ENCODE measurements around the gene MCF2.

The MCF2 gene

GRCh38 chrX:139600105-139600504 is 107.9 kb downstream of the MCF2 start:
- H3K27ac ChIP-seq (ENCODE audit: low read depth, low read length, severe bottlenecking): no peak overlapping the region
- no peaks in the 10 kb centered on the region for H3K36me3 ChIP-seq (ENCODE audit: control insufficient read depth, insufficient read depth, low read length)
- no peaks in the 10 kb centered on the region for H3K4me1 ChIP-seq (ENCODE audit: control insufficient read depth, insufficient read depth, low read length, poor library complexity, severe bottlenecking)
- H3K9me3 ChIP-seq (ENCODE audit: control insufficient read depth, low read length): no peaks in the 10 kb centered on the region
- H3K4me3 ChIP-seq (ENCODE audit: extremely low read depth, insufficient read depth, low read length, poor library complexity, severe bottlenecking): no peak overlapping the region
- no CpG with 5 or more reads among the region's 1 CpG for WGBS, 2 experiments (ENCODE audit: insufficient coverage in 2 of 2)

DNA sequence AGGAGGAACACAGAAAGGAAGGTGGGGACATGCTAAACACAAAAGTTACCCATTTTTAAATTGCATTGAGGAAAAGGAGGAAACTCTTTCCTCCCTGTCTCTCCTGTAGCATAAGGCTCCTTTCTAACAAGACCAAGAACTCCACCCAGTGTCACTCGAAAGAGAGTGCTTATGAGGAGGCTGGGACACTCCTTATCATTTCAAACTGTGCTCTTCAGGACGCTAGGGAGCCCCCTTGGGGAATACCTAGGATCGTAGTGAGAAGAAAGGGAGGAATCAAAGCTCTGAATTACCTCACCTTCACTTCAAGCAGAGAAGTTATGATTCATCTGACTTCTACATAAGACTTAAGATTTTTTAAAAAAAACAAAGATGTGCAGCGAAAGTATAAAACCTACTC is 111.9 kb downstream of the MCF2 start:
- no CpG with 5 or more reads among the region's 4 CpGs for WGBS, 2 experiments (ENCODE audit: insufficient coverage in 2 of 2)
- Histone ChIP-seq H3K4me1 (ENCODE audit: control insufficient read depth, insufficient read depth, low read length, poor library complexity, severe bottlenecking) (no peaks in the 10 kb centered on the region), H3K9me3 (ENCODE audit: control insufficient read depth, low read length) (no peaks in the 10 kb centered on the region), H3K36me3 (ENCODE audit: control insufficient read depth, insufficient read depth, low read length) (no peaks in the 10 kb centered on the region), H3K27ac (ENCODE audit: low read depth, low read length, severe bottlenecking) (no peak overlapping the region), H3K4me3 (ENCODE audit: extremely low read depth, insufficient read depth, low read length, poor library complexity, severe bottlenecking) (no peak overlapping the region)

DNA sequence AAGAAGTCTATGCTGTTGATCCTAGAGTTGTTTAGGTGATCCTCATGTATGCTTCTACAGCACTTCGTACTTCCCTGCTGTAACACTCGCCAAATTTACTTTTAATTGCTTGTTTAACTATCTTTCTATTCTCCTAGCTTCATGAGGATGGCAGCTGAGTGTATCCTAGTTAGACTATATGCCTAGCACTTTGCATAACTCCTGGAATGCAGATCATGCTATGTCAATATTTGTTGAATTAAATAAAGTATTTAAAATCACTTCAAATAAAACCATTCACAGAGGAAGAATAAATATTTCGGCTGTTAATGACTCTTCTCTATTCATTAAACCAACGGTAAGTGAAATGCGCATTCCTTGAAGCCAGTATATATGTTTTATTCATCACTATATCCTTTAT is 122.4 kb downstream of the MCF2 start:
- no peak overlapping the region for H3K27ac ChIP-seq (ENCODE audit: low read depth, low read length, severe bottlenecking)
- no peak overlapping the region for H3K4me3 ChIP-seq (ENCODE audit: extremely low read depth, insufficient read depth, low read length, poor library complexity, severe bottlenecking)
- H3K36me3 ChIP-seq (ENCODE audit: control insufficient read depth, insufficient read depth, low read length): no peaks in the 10 kb centered on the region
- no CpG with 5 or more reads among the region's 5 CpGs for WGBS, 2 experiments (ENCODE audit: insufficient coverage in 2 of 2)
- no peaks in the 10 kb centered on the region for H3K4me1 ChIP-seq (ENCODE audit: control insufficient read depth, insufficient read depth, low read length, poor library complexity, severe bottlenecking)
- no peaks in the 10 kb centered on the region for H3K9me3 ChIP-seq (ENCODE audit: control insufficient read depth, low read length)

GRCh38 chrX:139581068-139581467 is 126.9 kb downstream of the MCF2 start:
- no CpG with 5 or more reads among the region's 4 CpGs for WGBS, 2 experiments (ENCODE audit: insufficient coverage in 2 of 2)
- Histone ChIP-seq H3K27ac (ENCODE audit: low read depth, low read length, severe bottlenecking) (no peak overlapping the region), H3K9me3 (ENCODE audit: control insufficient read depth, low read length) (no peaks in the 10 kb centered on the region), H3K4me3 (ENCODE audit: extremely low read depth, insufficient read depth, low read length, poor library complexity, severe bottlenecking) (no peak overlapping the region), H3K4me1 (ENCODE audit: control insufficient read depth, insufficient read depth, low read length, poor library complexity, severe bottlenecking) (no peaks in the 10 kb centered on the region), H3K36me3 (ENCODE audit: control insufficient read depth, insufficient read depth, low read length) (no peaks in the 10 kb centered on the region)

GRCh38 chrX:139566981-139567380 is 141.0 kb downstream of the MCF2 start:
- no peaks in the 10 kb centered on the region for H3K4me1 ChIP-seq (ENCODE audit: control insufficient read depth, insufficient read depth, low read length, poor library complexity, severe bottlenecking)
- H3K27ac ChIP-seq (ENCODE audit: low read depth, low read length, severe bottlenecking): no peak overlapping the region
- no peaks in the 10 kb centered on the region for H3K9me3 ChIP-seq (ENCODE audit: control insufficient read depth, low read length)
- H3K4me3 ChIP-seq (ENCODE audit: extremely low read depth, insufficient read depth, low read length, poor library complexity, severe bottlenecking): no peak overlapping the region
- no CpG with 5 or more reads among the region's 1 CpG for WGBS, 2 experiments (ENCODE audit: insufficient coverage in 2 of 2)
- H3K36me3 ChIP-seq (ENCODE audit: control insufficient read depth, insufficient read depth, low read length): no peaks in the 10 kb centered on the region

DNA sequence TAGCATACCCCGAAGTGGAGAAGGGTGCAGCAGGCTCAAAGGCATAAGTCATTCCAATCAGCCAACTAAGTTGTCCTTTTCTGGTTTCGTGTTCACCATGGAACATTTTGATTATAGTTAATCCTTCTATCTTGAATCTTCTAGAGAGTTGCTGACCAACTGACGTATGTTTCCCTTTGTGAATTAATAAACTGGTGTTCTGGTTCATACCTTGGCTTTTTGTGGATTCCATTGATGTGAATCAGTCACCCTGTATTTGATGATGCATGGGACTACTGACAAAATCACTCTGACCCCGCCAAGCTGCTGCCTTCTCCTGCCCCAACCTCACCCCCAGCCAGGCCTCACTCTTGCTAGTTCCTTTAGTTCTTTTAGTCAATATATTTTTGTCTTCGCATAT is 144.7 kb downstream of the MCF2 start:
- Histone ChIP-seq H3K9me3 (ENCODE audit: control insufficient read depth, low read length) (no peaks in the 10 kb centered on the region), H3K4me1 (ENCODE audit: control insufficient read depth, insufficient read depth, low read length, poor library complexity, severe bottlenecking) (no peaks in the 10 kb centered on the region), H3K4me3 (ENCODE audit: extremely low read depth, insufficient read depth, low read length, poor library complexity, severe bottlenecking) (no peak overlapping the region), H3K36me3 (ENCODE audit: control insufficient read depth, insufficient read depth, low read length) (no peaks in the 10 kb centered on the region), H3K27ac (ENCODE audit: low read depth, low read length, severe bottlenecking) (no peak overlapping the region)
- WGBS, 2 experiments (ENCODE audit: insufficient coverage in 2 of 2): 100% methylated on average over 1 of the region's 5 CpGs; no CpG with 5 or more reads in 1 of the 2 experiments

DNA sequence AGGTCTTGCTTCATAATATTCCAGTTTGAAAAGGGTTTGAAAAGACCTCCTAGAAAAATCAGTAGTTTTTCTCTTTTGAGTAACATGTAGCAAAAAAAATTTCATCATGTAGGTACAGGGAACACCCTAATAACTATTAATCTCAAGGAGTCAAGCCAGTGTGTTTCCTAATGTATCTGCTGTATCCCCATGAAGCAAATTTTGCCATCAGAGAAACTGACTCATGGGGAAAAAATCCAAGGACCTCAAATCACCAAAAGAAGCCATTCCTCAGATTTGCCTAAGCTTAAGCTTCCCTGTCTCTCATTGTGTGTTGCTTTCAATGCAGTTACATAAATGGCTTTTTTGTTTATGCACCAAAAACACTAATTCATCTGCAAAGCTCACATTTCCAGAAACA is 147.7 kb downstream of the MCF2 start:
- Histone ChIP-seq H3K4me3 (ENCODE audit: extremely low read depth, insufficient read depth, low read length, poor library complexity, severe bottlenecking) (no peak overlapping the region), H3K27ac (ENCODE audit: low read depth, low read length, severe bottlenecking) (no peak overlapping the region), H3K36me3 (ENCODE audit: control insufficient read depth, insufficient read depth, low read length) (no peaks in the 10 kb centered on the region), H3K4me1 (ENCODE audit: control insufficient read depth, insufficient read depth, low read length, poor library complexity, severe bottlenecking) (no peaks in the 10 kb centered on the region), H3K9me3 (ENCODE audit: control insufficient read depth, low read length) (no peaks in the 10 kb centered on the region)

DNA sequence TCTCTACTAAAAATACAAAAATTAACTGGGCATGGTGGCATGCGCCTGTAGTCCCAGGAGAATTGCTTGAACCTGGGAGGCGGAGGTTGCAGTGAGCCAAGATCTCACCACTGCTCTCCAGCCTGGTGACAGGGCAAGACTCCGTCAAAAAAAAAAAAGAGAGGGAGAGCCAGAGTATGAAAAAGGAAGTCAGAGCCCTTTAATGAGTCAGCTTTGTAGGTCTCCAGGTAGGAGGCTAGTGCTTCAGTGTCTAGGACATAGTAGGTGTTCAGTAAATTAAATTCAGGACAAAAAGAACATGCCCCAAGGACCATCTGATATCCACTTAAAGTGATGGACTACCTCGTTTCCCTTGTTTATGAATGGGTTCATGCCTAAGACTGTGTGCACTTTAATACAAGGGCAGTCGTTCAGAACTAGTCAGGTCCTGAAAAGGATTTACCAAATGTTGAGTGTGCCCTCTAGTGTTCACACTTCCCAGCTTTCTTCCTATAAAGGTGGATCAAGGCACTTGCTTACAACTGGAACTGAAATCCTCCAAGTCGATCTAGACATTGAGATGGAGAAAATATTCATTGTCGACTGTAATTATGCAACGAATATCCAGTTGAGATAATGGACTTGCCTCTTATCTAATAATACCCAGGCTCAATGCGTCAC is 148.5 kb downstream of the MCF2 start:
- Histone ChIP-seq H3K4me1 (ENCODE audit: control insufficient read depth, insufficient read depth, low read length, poor library complexity, severe bottlenecking) (no peaks in the 10 kb centered on the region), H3K9me3 (ENCODE audit: control insufficient read depth, low read length) (no peaks in the 10 kb centered on the region), H3K27ac (ENCODE audit: low read depth, low read length, severe bottlenecking) (no peak overlapping the region), H3K4me3 (ENCODE audit: extremely low read depth, insufficient read depth, low read length, poor library complexity, severe bottlenecking) (no peak overlapping the region), H3K36me3 (ENCODE audit: control insufficient read depth, insufficient read depth, low read length) (no peaks in the 10 kb centered on the region)
- no CpG with 5 or more reads among the region's 9 CpGs for WGBS, 2 experiments (ENCODE audit: insufficient coverage in 2 of 2)

GRCh38 chrX:139554991-139555675 is 152.8 kb downstream of the MCF2 start:
- H3K4me3 ChIP-seq (ENCODE audit: extremely low read depth, insufficient read depth, low read length, poor library complexity, severe bottlenecking): no peak overlapping the region
- H3K27ac ChIP-seq (ENCODE audit: low read depth, low read length, severe bottlenecking): no peak overlapping the region
- H3K9me3 ChIP-seq (ENCODE audit: control insufficient read depth, low read length): no peaks in the 10 kb centered on the region
- no peaks in the 10 kb centered on the region for H3K4me1 ChIP-seq (ENCODE audit: control insufficient read depth, insufficient read depth, low read length, poor library complexity, severe bottlenecking)
- 94 to 98% methylated on average over 13 to 14 of the region's 26 CpGs for WGBS, 2 experiments (ENCODE audit: insufficient coverage in 2 of 2)
- no peaks in the 10 kb centered on the region for H3K36me3 ChIP-seq (ENCODE audit: control insufficient read depth, insufficient read depth, low read length)

- Histone ChIP-seq H3K4me1 (ENCODE audit: control insufficient read depth, insufficient read depth, low read length, poor library complexity, severe bottlenecking) (no peaks in the 10 kb centered on the region), H3K27ac (ENCODE audit: low read depth, low read length, severe bottlenecking) (no peak overlapping the region), H3K4me3 (ENCODE audit: extremely low read depth, insufficient read depth, low read length, poor library complexity, severe bottlenecking) (no peak overlapping the region), H3K36me3 (ENCODE audit: control insufficient read depth, insufficient read depth, low read length) (no peaks in the 10 kb centered on the region), H3K9me3 (ENCODE audit: control insufficient read depth, low read length) (no peaks in the 10 kb centered on the region)
Observed at GRCh38 chrX:139554376-139554775, 153.6 kb downstream of the MCF2 start.

DNA sequence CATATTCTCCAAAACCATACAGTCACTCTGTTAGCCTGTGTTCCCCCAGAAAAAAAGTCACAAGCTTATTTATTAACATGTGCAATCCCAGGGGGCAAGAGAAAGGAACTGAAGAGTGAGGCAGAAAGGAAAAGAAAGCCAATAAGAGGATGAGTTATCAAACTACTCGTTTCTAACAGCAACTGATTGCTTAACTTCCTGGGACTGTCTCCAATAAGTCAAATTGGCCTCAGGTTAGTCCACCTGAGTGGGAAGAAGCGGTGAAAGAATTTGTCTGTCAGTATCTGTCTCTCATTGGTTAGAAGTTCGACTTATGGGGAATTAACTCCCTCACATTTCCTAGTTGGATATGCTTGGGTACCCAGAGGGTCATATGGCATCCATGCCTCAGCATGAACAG is 163.4 kb downstream of the MCF2 start:
- WGBS, 2 experiments (ENCODE audit: insufficient coverage in 2 of 2): no CpG with 5 or more reads among the region's 3 CpGs
- Histone ChIP-seq H3K4me3 (ENCODE audit: extremely low read depth, insufficient read depth, low read length, poor library complexity, severe bottlenecking) (no peak overlapping the region), H3K36me3 (ENCODE audit: control insufficient read depth, insufficient read depth, low read length) (no peaks in the 10 kb centered on the region)

More for the DNA sequence above, 163.4 kb downstream of the MCF2 start:
- no peaks in the 10 kb centered on the region for H3K9me3 ChIP-seq (ENCODE audit: control insufficient read depth, low read length)
- H3K4me1 ChIP-seq (ENCODE audit: control insufficient read depth, insufficient read depth, low read length, poor library complexity, severe bottlenecking): no peaks in the 10 kb centered on the region
- no peak overlapping the region for H3K27ac ChIP-seq (ENCODE audit: low read depth, low read length, severe bottlenecking)

Measured in mesodermal cell (in vitro differentiated cells).